OCI-LY3 (cell line): ENCODE data around the gene NPTXR.

Experiments
- H2AFZ ChIP-seq: fragments of 200-600, 300-600 bp; shearing (Covaris generic); 2 replicates; pipeline ENCODE4 v1.6.0; 2014; ENCODE audit warnings: antibody characterized with exemption, low read depth, low read length
- H3K27ac ChIP-seq: fragments of 200-600, 300-600 bp; sonication (generic); 2 replicates; pipeline ENCODE4 v1.5.1; 2014; ENCODE audit warnings: mild to moderate bottlenecking, low read length, moderate library complexity, mixed read lengths
- H3K27me3 ChIP-seq: fragments of 200-600, 300-600 bp; sonication (generic); 2 replicates; pipeline ENCODE4 v1.6.1; 2014; ENCODE audit warnings: low read depth, low read length, mixed read lengths
- H3K36me3 ChIP-seq: fragments of 200-600, 300-600 bp; sonication (generic); replicated peaks from 2 replicates; pipeline ENCODE3; 2014; ENCODE audit warnings: low read depth, low read length, mixed read lengths
- H3K4me1 ChIP-seq: fragments of 300-600, 200-600 bp; sonication (generic); 2 replicates; pipeline ENCODE4 v1.6.1; 2014; ENCODE audit warnings: low read length, mixed read lengths
- H3K4me2 ChIP-seq: fragments of 200-600, 300-600 bp; sonication (generic); 2 replicates; pipeline ENCODE4 v1.6.1; 2014; ENCODE audit warnings: low read length, mixed read lengths
- H3K4me3 ChIP-seq: fragments of 300-600, 200-600 bp; sonication (generic); 2 replicates; pipeline ENCODE4 v1.5.1; 2014; ENCODE audit warnings: antibody characterized with exemption, mild to moderate bottlenecking, low read length, moderate library complexity
- H3K79me2 ChIP-seq: fragments of 300-600, 200-600 bp; shearing (Covaris generic); 2 replicates; pipeline ENCODE4 v1.6.1; 2014; ENCODE audit warnings: mild to moderate bottlenecking, low read length, mixed read lengths
- H3K9ac ChIP-seq: fragments of 300-600, 200-600 bp; shearing (Covaris generic); 2 replicates; pipeline ENCODE4 v1.6.0; 2014; ENCODE audit warnings: mild to moderate bottlenecking, low read length, moderate library complexity
- H3K9me3 ChIP-seq: fragments of 200-600, 300-600 bp; shearing (Covaris generic); 2 replicates; pipeline ENCODE4 v1.6.1; 2014; ENCODE audit warnings: low read length, mixed read lengths; ENCODE audit not compliant: insufficient read depth
- H4K20me1 ChIP-seq: fragments of 200-600, 300-600 bp; sonication (generic); 2 replicates; pipeline ENCODE4 v1.6.1; 2016; ENCODE audit warnings: low read length, mixed read lengths; ENCODE audit not compliant: insufficient read depth
- EZH2phosphoT487 ChIP-seq: fragments of 200-600 bp; shearing (Covaris generic); IDR thresholded peaks from 2 replicates; pipeline ENCODE4 v1.6.1; 2018; ENCODE audit warnings: antibody characterized with exemption, mixed run types, low read depth
- TF ChIP-seq, protein P1 (sequence below): fragments of 200-600, 300-600 bp; sonication (generic); IDR thresholded peaks from 2 replicates; pipeline ENCODE4 v1.5.1; 2014; ENCODE audit warnings: antibody characterized with exemption, low read length, low read depth

NPTXR gene

DNA sequence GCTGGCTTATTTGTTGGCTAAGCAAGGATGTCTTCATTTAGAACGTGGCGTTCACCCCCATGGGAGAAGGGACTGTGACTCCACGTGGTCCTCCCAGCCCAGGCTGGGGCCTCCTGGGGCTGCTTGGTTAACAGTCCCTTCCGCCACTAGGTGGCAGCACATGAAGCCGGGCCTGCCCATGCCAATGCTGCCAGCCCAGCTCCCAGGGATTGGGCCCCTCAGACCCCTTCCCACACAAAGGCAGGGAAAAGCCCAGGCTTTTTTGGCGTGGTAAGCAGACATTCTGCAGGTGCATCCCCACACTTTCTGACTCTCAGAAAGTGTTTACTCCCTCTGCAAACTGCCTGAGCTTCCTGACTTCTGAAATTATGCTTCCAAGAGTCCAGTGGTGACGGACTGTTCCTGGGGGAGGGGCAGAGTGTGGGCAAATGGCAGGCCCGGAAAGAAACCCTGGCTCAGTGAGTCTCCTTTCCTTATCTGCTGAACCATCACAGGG is 25.1 kb upstream of the NPTXR start:
- Histone ChIP-seq H3K27me3 (no peaks in the 10 kb centered on the region), H3K9me3 (no peaks in the 10 kb centered on the region), H3K4me1 (peaks cover 32% of the 10 kb centered on the region), H3K4me2 (peak overlapping the region; percentile 10; the same call in 1 of the 2 replicates), H4K20me1 (peaks cover 58% of the 10 kb centered on the region), H3K27ac (no peak overlapping the region), H2AFZ (no peak overlapping the region), H3K36me3 (peaks cover 43% of the 10 kb centered on the region), H3K9ac (no peak overlapping the region), H3K79me2 (peaks cover 46% of the 10 kb centered on the region), H3K4me3 (no peak overlapping the region)
- TF ChIP-seq, protein P1, sequence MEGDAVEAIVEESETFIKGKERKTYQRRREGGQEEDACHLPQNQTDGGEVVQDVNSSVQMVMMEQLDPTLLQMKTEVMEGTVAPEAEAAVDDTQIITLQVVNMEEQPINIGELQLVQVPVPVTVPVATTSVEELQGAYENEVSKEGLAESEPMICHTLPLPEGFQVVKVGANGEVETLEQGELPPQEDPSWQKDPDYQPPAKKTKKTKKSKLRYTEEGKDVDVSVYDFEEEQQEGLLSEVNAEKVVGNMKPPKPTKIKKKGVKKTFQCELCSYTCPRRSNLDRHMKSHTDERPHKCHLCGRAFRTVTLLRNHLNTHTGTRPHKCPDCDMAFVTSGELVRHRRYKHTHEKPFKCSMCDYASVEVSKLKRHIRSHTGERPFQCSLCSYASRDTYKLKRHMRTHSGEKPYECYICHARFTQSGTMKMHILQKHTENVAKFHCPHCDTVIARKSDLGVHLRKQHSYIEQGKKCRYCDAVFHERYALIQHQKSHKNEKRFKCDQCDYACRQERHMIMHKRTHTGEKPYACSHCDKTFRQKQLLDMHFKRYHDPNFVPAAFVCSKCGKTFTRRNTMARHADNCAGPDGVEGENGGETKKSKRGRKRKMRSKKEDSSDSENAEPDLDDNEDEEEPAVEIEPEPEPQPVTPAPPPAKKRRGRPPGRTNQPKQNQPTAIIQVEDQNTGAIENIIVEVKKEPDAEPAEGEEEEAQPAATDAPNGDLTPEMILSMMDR, result peak; percentile 95
- no peak for TF ChIP-seq EZH2phosphoT487

DNA sequence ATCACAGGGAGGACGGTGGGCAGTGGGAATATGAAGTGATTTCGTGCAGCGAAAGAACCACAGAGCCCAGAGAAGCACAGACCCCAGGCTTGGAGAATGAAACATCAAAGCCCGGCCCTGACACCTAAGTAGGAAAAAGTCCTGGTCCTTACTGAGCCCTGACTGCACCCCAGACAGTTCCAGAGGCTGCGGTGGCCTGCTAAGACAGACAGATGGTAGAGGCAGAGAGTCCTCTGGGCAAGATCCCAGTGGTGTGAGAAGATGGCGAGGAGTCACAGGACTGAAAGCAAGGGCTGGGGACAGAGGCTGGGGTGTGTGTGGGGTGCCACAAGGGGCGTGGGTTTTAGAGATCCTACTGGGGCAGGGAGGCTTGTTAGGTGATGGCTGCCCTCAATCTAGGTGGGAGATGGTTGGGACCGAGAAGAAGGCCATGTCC is 24.5 kb upstream of the NPTXR start:
- Histone ChIP-seq H3K9me3 (no peaks in the 10 kb centered on the region), H3K4me1 (peaks cover 26% of the 10 kb centered on the region), H2AFZ (no peak overlapping the region), H3K9ac (no peak overlapping the region), H3K4me3 (no peak overlapping the region), H3K4me2 (no peak overlapping the region), H3K36me3 (peaks cover 43% of the 10 kb centered on the region), H4K20me1 (peaks cover 65% of the 10 kb centered on the region), H3K27ac (no peak overlapping the region), H3K79me2 (peaks cover 46% of the 10 kb centered on the region), H3K27me3 (no peaks in the 10 kb centered on the region)
- TF ChIP-seq EZH2phosphoT487, result no peak
- TF ChIP-seq, protein P1, result no peak

DNA sequence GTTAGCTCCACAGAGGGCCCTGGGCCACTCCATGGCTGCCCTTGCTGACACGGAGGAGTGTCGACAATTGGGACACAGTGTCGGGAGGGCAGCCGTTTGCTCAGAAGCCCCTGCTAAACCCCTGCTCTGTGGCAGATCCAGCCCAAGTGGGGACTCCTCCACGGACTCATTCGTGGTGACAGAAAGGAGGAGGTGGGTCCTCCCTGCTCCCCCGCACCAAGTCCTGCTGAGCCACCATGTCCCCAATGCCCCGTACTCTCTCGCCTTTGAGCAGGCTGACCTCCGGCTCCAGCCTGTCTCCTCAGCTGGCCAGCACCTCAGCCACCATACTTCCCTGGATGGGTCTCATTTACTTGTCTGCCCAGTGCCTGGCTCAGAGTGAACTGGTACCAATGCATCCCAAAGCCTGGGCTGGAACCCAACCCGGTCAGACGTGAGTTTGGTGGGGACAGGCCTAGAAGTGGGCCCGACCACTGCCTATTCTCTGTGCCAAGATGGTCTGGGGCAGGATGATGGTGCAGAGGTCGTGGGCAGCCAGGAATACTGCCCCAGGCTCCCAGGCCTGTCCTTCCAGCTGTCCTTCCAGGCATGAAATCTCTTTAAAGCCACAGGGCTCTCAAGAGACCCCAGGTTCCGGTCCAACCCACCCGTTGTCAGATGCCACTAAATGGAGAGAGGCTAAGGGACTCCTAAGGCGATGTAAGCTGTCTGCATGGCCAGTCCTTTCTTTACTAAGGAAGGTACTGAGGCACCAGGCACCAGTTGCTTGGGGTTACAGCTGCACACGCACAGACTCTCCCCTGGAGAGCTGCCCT is 23.9 kb upstream of the NPTXR start:
- H2AFZ ChIP-seq, result no peak overlapping the region
- H3K27me3 ChIP-seq, result no peaks in the 10 kb centered on the region
- peaks cover 71% of the 10 kb centered on the region for H4K20me1 ChIP-seq
- H3K4me3 ChIP-seq, result no peak overlapping the region
- TF ChIP-seq, protein P1, result no peak
- no peak for TF ChIP-seq EZH2phosphoT487
- no peak overlapping the region for H3K9ac ChIP-seq
- no peak overlapping the region for H3K4me2 ChIP-seq
- H3K9me3 ChIP-seq, result no peaks in the 10 kb centered on the region
- H3K4me1 ChIP-seq, result peaks cover 23% of the 10 kb centered on the region
- H3K27ac ChIP-seq, result no peak overlapping the region
- H3K79me2 ChIP-seq, result peaks cover 46% of the 10 kb centered on the region
- peaks cover 43% of the 10 kb centered on the region for H3K36me3 ChIP-seq

DNA sequence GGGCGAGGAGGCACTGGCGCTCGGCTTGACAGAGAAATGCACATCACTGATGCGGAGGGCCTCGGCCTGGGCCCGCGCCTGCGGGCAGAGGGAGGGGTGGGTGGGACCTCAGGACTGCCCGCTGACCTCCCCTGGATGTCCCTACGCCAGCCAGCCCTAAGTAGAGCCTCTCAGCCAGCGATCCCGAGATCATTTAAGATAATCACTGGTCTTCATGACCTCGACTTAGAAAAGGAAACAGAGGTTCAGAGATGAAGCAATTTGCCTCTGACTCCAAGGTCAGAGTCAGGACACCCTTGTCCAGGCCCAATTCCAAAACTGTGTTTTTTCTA is 23.3 kb upstream of the NPTXR start:
- Histone ChIP-seq H3K9me3 (no peaks in the 10 kb centered on the region), H3K27ac (no peak overlapping the region), H4K20me1 (peaks cover 75% of the 10 kb centered on the region), H3K4me2 (no peak overlapping the region), H2AFZ (no peak overlapping the region), H3K9ac (no peak overlapping the region), H3K27me3 (no peaks in the 10 kb centered on the region), H3K79me2 (peaks cover 46% of the 10 kb centered on the region), H3K4me1 (peaks cover 23% of the 10 kb centered on the region), H3K36me3 (peaks cover 43% of the 10 kb centered on the region), H3K4me3 (no peak overlapping the region)
- TF ChIP-seq EZH2phosphoT487, result no peak
- TF ChIP-seq, protein P1, result no peak
